HG03575 (cell line): ENCODE measurements around the gene INSIG2.

Experiments used
- ATAC-seq: cut with Tn5 transposase; IDR thresholded peaks from one replicate; pipeline ENCODE4 v1.9.1; 2021; ENCODE audit not compliant: unreplicated experiment, insufficient number of reproducible peaks, low FRiP score; ENCODE audit errors: extremely low read depth

Gene INSIG2

GRCh38 chr2:118056801-118057200, 31.5 kb upstream of the INSIG2 start:
- no peak for ATAC-seq

GRCh38 chr2:118058951-118059350, 29.3 kb upstream of the INSIG2 start:
- no peak for ATAC-seq

GRCh38 chr2:118059919-118060478, 28.3 kb upstream of the INSIG2 start:
- no peak for ATAC-seq

GRCh38 chr2:118061135-118061955, 26.9 kb upstream of the INSIG2 start:
- ATAC-seq, result peak; percentile 89

GRCh38 chr2:118062048-118062447, 26.2 kb upstream of the INSIG2 start:
- ATAC-seq, result no peak

- no peak for ATAC-seq
These were observed 25.6 kb upstream of the INSIG2 start for GRCh38 chr2:118062669-118063068.

- ATAC-seq, result no peak
These were observed 23.1 kb upstream of the INSIG2 start for GRCh38 chr2:118065015-118065706.

- ATAC-seq, result no peak
These were observed 22.3 kb upstream of the INSIG2 start for GRCh38 chr2:118065921-118066511.

GRCh38 chr2:118077636-118078247, 10.5 kb upstream of the INSIG2 start:
- no peak for ATAC-seq

GRCh38 chr2:118078734-118079133, 9.5 kb upstream of the INSIG2 start:
- no peak for ATAC-seq

- no peak for ATAC-seq
These were observed 3.7 kb upstream of the INSIG2 start for GRCh38 chr2:118084491-118085089.

- ATAC-seq, result no peak
These were observed 2.9 kb upstream of the INSIG2 start for GRCh38 chr2:118085173-118086023.

GRCh38 chr2:118086024-118086633, 2.1 kb upstream of the INSIG2 start:
- ATAC-seq, result no peak

GRCh38 chr2:118089139-118089800, 999 bp downstream of the INSIG2 start:
- no peak for ATAC-seq

- no peak for ATAC-seq
These were observed 2.3 kb downstream of the INSIG2 start for GRCh38 chr2:118090387-118091139.

- ATAC-seq, result no peak
These were observed 2.8 kb downstream of the INSIG2 start for GRCh38 chr2:118091140-118091478.

- ATAC-seq, result no peak
These were observed 3.4 kb downstream of the INSIG2 start for GRCh38 chr2:118091631-118092030.
